HG03354 (cell line): ENCODE results near the gene OR51E2.
A peak's percentile ranks its signal among the peaks of the same experiment; 100 is the strongest.
"Not testable (repeated sequence)": the region's sequence is repeated elsewhere in the genome, so short reads cannot be mapped to it uniquely, and the experiment has no call there.

Experiments
- ATAC-seq: cut with Tn5 transposase; IDR thresholded peaks from one replicate; pipeline ENCODE4 v1.9.1; 2021; ENCODE audit warnings: mild to moderate bottlenecking; ENCODE audit not compliant: unreplicated experiment, poor library complexity, severe bottlenecking

Gene OR51E2, protein sequence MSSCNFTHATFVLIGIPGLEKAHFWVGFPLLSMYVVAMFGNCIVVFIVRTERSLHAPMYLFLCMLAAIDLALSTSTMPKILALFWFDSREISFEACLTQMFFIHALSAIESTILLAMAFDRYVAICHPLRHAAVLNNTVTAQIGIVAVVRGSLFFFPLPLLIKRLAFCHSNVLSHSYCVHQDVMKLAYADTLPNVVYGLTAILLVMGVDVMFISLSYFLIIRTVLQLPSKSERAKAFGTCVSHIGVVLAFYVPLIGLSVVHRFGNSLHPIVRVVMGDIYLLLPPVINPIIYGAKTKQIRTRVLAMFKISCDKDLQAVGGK

DNA sequence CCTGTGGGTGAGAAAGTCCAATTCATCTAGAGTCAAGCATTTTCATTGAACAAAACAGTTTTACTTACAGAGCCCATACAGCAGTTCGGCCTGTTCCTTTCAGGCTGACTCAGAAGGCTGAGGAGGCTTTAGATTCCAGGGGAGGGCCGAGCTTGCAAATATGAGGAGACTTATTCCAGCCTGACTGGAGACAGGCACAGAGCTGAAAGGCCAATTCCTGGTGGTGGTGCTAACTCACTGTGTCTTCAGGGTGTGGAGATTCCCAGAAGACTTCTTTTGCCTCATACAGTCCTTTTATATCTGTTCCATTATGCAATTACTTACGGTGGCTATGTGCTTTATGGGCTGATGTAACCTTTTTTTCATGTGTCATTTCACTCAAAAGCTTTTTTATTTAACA, at the start of gene OR51E2:
TSS of gene OR51E2 (minus strand) at position 269 of the 400 bp plus-strand sequence. CDS start 15,142 bp downstream, outside the sequence.
- ATAC-seq = no peak

DNA sequence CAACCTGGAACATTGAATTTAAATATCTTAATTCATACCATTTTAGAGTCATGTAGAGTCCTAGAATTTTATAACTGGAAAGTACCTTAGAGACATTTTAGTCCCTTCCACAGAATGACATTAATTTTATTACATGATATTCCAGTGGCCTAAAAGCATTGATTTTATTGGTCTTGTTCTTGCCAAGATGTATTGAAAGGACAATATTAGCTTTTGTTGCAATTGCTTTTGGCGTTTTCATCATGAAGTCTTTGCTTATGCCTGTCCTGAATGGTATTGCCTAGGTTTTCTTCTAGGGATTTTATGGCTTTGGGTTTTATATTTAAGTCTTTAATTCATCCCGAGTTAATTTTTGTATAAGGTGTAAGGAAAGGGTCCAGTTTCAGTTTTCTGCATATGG, 43.1 kb upstream of the OR51E2 start:
- ATAC-seq = no peak

DNA sequence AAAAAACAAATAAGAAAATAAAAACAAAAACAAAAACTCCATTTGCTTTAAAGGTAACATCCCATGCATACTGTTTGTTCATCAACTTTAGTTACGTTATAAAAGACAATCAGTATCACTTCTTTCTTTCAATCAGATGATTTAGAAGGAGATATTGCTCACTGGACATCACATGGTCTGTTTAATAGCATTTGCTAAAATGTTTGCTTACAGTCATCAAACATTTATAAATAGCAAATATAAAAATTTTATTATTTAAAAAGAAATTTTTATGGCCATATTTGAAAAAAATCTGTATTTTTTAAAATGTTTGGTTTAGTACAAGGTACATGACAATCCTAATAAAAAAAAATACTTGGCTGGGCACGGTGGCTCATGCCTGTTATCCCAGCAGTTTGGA, 29.5 kb upstream of the OR51E2 start:
- no peak for ATAC-seq

DNA sequence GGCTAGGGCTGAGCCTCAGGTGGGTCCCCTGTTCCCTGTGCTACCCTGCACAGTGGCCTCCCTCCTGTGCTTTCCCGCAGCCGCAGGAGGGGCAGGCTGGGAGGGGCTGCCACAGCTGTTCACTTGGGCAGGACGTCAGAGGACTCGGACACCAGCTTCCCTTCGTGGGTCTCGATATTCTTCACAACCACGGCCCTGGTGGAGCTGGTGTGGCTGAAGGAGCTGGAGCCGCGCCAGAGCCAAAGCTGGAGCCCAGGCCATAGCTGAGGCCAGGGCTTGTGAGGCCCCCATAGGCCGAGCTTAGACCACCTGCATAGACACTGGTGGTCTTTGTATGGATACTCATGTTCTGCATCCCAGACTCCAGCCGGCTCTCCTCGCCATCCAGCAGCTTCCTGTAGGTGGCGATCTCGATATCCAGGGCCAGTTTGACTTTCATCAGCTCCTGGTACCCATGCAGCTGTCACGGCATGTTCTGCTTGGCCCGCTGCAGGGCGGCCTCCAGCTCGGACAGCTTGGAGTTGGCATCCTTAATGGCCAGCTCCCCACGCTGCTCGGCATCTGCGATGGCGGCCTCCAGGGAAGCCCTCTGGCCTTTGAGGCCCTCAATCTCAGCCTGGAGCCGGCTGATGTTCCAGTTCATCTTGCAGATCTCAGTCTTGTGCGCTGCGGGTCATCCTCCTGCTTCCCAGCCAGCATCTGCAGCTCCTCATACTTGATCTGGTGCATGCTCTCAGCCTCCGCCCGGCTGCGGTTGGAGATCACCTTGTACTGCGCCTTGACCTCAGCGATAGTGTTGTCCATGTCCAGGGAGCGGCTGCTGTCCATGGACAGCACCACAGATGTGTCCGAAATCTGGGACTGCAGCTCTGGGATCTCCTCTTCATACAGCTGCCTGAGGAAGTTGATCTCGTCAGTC, 25.2 kb upstream of the OR51E2 start:
- ATAC-seq = not testable (repeated sequence)

DNA sequence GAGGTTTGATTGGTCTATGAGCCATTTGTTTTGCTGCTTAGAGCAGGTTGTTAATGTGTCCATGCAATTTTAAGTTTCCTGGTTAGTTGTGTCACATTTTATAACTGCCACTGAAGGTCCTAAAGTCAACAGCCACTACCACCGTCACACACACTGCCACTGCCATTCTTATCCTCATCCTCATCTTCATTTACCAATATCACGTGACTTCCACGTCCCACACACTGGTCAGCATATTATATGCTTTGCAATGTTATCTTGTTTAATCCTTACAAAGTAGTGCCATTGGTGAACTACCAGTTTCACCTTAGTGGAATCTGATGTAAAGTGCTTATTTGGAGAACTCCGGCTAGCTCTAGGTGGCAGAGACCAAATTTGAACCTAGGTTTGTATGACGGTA, 16.6 kb upstream of the OR51E2 start:
- ATAC-seq = no peak

DNA sequence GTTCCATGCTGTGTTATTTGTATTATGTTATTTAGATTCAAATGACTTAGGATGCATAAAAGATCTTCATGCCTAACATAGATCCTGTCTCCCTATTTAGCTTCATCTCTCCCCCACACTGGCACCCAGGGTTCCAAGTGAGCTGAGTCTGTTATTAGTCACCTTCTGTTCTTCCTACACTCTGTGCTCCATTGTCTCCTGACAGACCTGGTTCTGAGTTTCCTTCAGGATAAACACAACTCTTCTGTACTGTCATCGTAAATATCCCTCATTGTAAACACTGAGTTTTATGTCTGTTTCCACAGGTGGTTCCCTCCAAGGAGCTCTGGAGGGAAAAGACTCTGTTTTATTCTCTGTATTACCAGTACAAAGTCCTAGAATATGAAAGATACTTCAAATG, 15.6 kb upstream of the OR51E2 start:
- ATAC-seq = no peak

DNA sequence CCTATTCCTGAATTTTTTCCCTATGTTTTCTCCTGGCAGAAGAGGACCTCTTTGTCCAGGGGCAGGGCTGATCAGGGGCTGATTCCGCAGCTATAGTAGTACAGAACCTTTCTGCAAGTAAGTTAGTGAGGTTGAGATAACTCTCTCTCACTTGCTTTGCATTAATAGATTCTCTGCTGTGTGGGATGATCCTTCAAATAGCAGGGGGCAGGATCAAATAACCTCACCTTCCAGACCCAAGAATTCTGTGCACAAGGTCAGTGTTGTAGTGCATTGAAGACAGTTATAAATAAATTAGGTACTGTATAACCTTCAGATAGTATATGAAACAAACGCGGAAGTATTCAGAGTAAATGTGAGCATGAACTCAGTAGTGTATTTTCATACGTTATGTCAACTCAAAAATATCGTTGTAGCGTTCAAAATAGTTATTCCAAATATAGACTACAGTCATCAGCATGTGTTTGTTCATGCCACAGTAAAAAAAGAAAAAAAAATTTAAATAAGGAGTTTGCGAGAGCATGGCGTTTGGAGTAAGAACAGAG, 7.2 kb upstream of the OR51E2 start:
- ATAC-seq = no peak

DNA sequence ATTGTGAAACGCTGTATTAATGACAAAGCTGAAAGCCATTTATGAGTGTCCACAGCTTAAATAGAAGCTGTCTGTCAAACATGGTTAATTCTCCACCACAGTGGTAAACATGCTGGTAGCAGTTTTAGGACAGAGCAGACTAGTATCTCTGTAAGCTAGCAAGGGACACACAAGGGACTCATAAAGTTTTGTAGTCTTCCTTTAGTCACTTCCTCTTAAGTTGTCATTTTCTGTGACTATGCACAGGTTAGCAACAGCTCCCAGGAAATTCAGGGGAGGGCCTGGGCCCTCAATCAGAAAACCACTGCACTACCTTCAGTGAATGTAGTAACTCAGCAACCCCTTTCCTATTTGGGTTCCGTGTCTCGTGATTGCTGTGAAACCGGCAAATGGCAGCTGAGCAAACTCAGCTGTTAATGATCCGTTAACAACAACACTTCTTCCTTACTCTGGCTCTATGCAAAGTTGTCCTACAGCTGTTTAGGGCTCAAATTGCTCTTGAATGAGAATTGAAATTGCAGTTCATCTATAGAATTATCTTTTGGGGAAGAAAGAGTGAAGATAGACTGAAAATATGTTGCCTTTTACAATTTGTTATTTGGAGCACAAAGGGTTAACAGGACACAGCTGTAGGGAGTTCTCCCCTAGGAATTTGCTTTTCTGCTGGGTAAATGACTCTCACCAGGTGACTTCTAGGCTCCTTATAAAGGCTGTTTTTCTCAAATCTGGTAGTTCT, 6.6 kb upstream of the OR51E2 start, which contains the start of gene MMP26:
TSS of gene MMP26 (plus strand) at position 731 of the 736 bp plus-strand sequence.
- ATAC-seq = peak; percentile 80

DNA sequence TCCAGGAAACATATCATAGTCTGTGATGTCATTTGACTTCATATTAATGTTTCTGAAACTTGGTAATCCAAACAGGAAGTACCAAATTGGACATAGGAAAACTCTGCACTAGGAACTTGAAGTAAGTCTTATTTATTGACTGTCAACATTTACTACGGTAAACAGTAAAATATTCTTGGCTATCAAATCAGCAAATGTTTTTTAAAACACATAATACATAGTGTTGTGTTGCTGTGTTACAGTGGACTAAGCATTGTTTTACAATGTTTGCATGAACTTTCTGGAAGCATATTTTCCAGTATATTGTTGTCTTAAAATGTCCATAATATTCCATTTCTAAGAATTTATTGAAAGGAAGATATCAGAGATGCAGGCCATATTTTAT, 2.8 kb upstream of the OR51E2 start:
- ATAC-seq = no peak

DNA sequence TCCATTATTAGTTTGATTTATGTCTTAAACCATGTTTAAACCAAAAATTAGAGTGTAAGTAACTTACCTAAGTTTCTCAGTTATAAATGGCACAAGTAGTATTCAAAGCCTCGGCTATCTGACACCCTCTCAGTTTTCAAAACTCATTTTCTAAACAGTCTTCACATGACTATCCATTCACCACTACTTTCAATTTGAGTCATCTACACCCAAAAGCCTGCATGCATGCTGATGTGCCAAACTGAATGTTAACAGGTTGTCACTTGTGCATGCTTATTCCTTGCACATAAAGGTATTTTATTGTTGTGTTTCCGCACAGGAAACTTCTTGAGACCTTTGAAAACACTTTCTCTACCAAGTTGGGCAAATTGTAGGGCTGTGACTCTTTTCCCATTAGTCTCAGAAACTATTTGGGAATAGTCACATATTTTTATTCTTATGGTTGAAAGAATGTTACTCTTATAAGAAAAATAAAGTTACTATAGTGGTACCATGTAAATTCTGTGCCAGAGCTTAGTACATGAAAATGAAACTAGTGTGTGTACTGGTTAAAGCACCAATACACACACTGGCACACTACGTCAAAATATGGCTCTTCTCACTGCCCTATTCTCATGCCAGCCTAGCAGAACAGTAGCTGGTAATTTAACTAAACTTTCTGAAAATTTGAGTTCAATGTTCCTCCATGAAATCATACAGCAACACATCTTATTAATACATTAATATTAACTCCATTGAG, 2.2 kb upstream of the OR51E2 start:
- ATAC-seq = peak; percentile 73

DNA sequence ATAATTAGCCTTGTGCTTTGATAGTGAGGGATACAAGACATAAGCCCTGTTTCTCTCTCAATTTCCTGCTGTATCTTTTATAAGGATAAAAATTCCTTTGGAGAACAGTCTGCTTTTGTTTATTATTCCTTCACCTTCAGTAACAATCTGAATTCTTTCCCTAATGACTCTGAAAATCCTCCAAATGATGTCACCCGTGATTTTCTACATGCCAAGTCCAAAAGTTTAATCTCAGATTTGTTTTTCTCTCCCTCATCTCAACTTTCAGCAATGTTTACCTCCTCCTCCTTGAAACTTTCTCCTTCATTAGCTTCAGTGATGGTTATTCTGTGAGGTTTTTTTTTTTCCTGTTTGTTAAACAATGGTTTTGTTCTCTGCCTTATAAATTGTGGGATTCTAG, 2.2 kb downstream of the OR51E2 start:
- ATAC-seq = no peak

DNA sequence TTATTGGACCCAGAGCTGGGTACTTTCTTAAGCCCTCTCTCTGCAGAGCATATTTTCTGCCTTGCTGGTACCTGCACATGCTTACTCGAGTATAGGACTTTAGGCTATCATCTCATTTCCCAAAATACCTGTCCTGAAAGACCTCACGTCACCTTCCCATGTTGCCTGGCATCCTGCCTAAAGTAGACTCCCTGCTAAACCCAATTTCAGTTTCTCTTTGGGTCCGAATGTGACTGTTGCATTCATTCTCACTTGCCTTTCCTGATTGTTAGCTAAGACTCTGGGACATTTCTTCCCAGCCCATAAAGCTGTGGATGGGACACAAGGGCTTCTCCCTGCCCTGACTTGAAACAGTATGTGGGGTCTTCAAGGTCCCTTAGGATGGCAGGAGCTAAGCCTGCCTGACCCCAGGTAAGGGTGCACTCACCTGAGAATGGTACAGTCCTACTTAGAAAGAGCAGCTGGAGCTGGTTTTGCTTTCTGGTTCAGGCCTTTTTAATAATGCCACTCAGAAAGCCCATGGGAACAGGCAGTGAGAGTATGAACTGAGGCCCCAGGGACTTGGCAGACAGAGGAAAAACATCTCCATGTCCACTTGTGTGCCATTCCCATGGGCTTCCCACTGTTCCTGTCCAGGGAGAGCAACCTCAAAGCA, 12.9 kb downstream of the OR51E2 start:
- no peak for ATAC-seq

DNA sequence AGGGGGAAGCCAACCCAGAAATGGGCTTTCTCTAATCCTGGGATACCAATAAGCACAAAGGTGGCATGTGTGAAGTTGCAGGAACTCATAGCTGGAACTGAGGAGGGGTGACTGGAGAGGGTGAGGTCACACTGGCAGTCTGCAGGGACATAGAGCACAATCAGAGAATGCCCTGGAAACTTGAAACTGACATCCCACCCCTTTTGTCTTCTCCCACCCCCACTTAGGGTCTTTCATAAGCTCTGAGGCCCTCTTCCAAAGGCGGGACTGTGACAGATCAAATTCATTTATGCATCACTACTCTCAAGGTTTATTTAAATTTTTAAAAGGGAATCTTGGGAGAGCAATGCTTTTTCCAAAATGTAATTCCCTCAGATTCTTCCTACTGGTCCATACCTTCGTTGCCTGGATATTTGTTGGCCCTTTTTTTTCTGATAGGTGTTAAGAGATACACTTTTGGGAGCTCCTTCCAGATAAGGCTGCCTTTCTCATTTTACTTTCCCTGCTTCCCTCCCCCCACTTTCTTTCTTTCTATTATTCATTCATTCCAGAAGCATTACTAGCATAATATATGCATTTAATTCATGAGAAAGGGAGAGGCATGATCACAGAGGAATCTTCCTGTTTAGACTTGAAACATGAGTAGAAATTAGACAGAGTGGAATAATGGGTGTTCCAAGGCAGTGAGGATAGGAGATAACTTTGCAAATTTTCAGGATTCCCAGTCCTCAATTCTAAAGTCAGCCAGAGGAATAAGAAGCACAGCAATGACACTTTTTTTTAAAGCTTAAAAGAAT, 14.8 kb downstream of the OR51E2 start:
- ATAC-seq = no peak

DNA sequence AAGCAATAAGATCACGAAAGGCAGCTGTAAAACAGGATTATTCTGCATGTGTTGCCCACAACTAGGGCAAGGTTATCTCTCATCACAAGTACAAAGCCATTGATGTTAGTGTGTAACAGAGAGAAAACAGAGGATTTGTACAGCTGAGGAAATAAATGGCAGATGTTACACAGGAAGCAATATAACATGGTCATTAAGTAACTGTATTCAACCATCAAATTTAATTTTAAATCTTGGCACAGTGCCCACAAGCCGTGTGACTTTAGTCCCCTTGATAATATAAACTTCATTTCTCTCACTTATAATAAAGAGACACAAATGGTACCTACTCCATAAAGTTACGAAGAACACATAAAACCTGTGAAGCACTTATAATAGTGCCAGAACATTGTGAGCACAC, 17.3 kb downstream of the OR51E2 start:
- no peak for ATAC-seq

DNA sequence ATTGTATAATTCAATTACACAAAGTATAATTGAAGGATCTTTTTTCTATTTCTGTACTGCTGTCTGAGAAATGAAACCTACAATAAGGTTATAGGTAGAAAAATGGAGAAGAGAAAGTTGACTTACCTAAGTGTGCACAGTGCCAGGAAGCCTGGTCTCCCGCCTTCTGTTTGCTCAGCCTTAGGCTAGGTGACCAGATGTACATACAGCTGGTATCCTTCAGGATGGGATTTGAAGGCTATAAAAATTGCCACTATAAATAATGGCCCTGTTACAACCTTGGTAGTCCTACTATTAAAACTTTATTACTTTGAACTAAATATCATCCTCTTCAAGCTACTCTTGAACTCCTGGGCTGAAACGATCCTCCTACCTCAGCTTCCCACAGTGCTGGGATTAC, 19.7 kb downstream of the OR51E2 start:
- no peak for ATAC-seq

DNA sequence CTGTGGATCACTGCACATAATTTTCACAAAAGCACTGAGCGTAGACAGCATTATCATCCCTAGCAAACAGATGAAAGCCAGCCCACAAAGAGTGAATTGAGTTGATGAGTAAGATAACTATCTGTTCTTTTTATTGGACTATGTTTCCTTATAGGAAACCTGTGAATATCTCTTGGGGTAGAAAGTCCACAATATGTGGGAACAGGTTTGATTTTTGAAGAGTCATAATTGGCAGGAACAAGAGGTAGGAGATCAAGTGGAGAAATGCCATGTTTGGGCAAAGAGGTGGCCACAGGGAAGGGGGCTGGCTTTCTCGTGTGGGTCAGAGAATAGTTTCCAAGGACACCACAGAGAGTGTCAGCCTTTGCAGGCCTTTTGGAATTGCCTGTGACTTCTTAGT, 23.9 kb downstream of the OR51E2 start:
- no peak for ATAC-seq

DNA sequence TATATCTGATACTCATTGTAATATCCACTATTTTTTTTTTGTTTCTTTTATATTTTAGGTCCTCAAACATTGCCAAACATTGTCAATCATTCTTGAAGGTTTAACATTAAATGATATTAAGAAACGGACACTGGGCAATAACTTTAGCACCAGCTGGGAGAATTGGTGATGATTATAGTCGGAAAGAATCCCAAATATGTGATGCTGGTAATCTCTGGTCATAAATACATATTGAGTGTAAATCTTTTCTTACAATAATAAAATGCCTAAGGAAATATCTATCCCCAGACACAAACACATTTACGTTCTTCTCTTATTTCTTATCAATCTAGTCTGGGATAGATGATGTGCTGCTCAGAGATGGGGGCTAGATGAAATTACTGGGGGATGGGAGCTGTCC, 25.2 kb downstream of the OR51E2 start:
- ATAC-seq = no peak

DNA sequence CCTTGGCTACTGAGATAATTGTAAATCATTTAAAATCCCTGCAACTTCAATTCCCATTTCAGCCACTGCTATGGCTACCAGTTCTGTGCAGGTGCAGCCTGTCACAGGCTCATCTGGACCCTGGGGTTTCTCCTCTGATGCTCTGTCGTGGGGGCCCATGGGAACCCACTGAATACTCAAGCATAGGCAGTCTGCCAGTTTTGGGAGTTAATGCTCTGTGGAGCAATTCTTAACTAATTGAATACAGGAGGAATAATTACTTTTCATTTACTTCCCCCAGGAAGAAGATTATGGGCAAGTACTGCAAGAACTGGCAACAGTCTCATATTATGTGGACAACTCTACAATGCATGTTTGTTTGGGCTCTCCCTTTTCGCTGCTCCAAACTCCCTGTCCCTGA, 25.9 kb downstream of the OR51E2 start:
- ATAC-seq = no peak
